DLD1 (cell line): ENCODE results near the gene SLC24A4.

Experiments
- in situ Hi-C: cut with HindIII; loops from 2 replicates; pipeline ENCODE4 v1.10.0; 2017; ENCODE audit warnings: low sequenced_read_pairs

SLC24A4 gene

GRCh38 chr14:92451245-92451644 is 128.3 kb downstream of the SLC24A4 start:
- in situ Hi-C loops = no loop called here

- in situ Hi-C loops = no loop called here
Measured at GRCh38 chr14:92451755-92452154, 128.8 kb downstream of the SLC24A4 start.

- in situ Hi-C loops = no loop called here
Measured at GRCh38 chr14:92452471-92452870, 129.5 kb downstream of the SLC24A4 start.

- in situ Hi-C loops = no loop called here
Measured at GRCh38 chr14:92453691-92454090, 130.7 kb downstream of the SLC24A4 start.

GRCh38 chr14:92455231-92455630 is 132.3 kb downstream of the SLC24A4 start:
- in situ Hi-C loops = no loop called here

- in situ Hi-C loops = no loop called here
Measured at GRCh38 chr14:92456215-92457015, 133.4 kb downstream of the SLC24A4 start.

GRCh38 chr14:92457016-92457565 is 134.1 kb downstream of the SLC24A4 start:
- in situ Hi-C loops = no loop called here

GRCh38 chr14:92458136-92459029 is 135.4 kb downstream of the SLC24A4 start:
- in situ Hi-C loops = no loop called here

- in situ Hi-C loops = no loop called here
Measured at GRCh38 chr14:92459030-92459949, 136.3 kb downstream of the SLC24A4 start.

GRCh38 chr14:92459950-92460421 is 137.0 kb downstream of the SLC24A4 start:
- in situ Hi-C loops = no loop called here

- in situ Hi-C loops = no loop called here
Measured at GRCh38 chr14:92460541-92460915, 137.6 kb downstream of the SLC24A4 start.

GRCh38 chr14:92460916-92461579 is 138.1 kb downstream of the SLC24A4 start:
- in situ Hi-C loops = no loop called here

GRCh38 chr14:92461891-92462290 is 138.9 kb downstream of the SLC24A4 start:
- in situ Hi-C loops = no loop called here

- in situ Hi-C loops = no loop called here
Measured at GRCh38 chr14:92462568-92462967, 139.6 kb downstream of the SLC24A4 start.

GRCh38 chr14:92463141-92463540 is 140.2 kb downstream of the SLC24A4 start:
- in situ Hi-C loops = no loop called here

- in situ Hi-C loops = no loop called here
Measured at GRCh38 chr14:92464156-92464555, 141.2 kb downstream of the SLC24A4 start.

GRCh38 chr14:92464716-92465115 is 141.8 kb downstream of the SLC24A4 start:
- in situ Hi-C loops = no loop called here

GRCh38 chr14:92465353-92466055 is 142.5 kb downstream of the SLC24A4 start:
- in situ Hi-C loops = no loop called here

GRCh38 chr14:92466059-92466458 is 143.1 kb downstream of the SLC24A4 start:
- in situ Hi-C loops = no loop called here
